ENCODE results near the gene TRPM8. TPM values are rescaled to one million over a fixed set of nuclear protein-coding genes. Genes with fewer than 3 reads are reported as not detected.

The TRPM8 gene
- total RNA-seq, 1 donor: not detected

GRCh38 chr2:233997707-233998106 lies 80.5 kb downstream of the TRPM8 start:
- no peak overlapping the region for H3K4me3 ChIP-seq (ENCODE audit: insufficient read depth, low read length)
- no peaks in the 10 kb centered on the region for H4K20me1 ChIP-seq (ENCODE audit: insufficient read depth, low read length)
- no peaks in the 10 kb centered on the region for H3K9me3 ChIP-seq (ENCODE audit: low read depth, low read length)
- H2AFZ ChIP-seq (ENCODE audit: low read length): no peak overlapping the region
- H3K79me2 ChIP-seq (ENCODE audit: insufficient read depth, low read length): no peaks in the 10 kb centered on the region
- no peak overlapping the region for H3K27ac ChIP-seq (ENCODE audit: low read depth, low read length)
- H3K27me3 ChIP-seq (ENCODE audit: insufficient read depth, low read length): peaks cover 7% of the 10 kb centered on the region
- peaks cover 3% of the 10 kb centered on the region for H3K4me1 ChIP-seq (ENCODE audit: insufficient read depth, low read length)
- no peak for DNase-seq (ENCODE audit: insufficient read length, low spot score, missing footprints)
- H3K4me2 ChIP-seq (ENCODE audit: insufficient read depth, low read length): no peak overlapping the region
- H3K36me3 ChIP-seq (ENCODE audit: insufficient read depth, low read length): no peaks in the 10 kb centered on the region
- TF ChIP-seq, protein P1, sequence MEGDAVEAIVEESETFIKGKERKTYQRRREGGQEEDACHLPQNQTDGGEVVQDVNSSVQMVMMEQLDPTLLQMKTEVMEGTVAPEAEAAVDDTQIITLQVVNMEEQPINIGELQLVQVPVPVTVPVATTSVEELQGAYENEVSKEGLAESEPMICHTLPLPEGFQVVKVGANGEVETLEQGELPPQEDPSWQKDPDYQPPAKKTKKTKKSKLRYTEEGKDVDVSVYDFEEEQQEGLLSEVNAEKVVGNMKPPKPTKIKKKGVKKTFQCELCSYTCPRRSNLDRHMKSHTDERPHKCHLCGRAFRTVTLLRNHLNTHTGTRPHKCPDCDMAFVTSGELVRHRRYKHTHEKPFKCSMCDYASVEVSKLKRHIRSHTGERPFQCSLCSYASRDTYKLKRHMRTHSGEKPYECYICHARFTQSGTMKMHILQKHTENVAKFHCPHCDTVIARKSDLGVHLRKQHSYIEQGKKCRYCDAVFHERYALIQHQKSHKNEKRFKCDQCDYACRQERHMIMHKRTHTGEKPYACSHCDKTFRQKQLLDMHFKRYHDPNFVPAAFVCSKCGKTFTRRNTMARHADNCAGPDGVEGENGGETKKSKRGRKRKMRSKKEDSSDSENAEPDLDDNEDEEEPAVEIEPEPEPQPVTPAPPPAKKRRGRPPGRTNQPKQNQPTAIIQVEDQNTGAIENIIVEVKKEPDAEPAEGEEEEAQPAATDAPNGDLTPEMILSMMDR (IDR thresholded peaks at IDR 0.05; ENCODE audit: extremely low read depth, low read depth, low read length): no peak

- no peaks in the 10 kb centered on the region for H3K79me2 ChIP-seq (ENCODE audit: insufficient read depth, low read length)
- H4K20me1 ChIP-seq (ENCODE audit: insufficient read depth, low read length): no peaks in the 10 kb centered on the region
- H3K4me1 ChIP-seq (ENCODE audit: insufficient read depth, low read length): peaks cover 12% of the 10 kb centered on the region
- TF ChIP-seq, protein P1 (IDR thresholded peaks at IDR 0.05; ENCODE audit: extremely low read depth, low read depth, low read length): no peak
- no peak overlapping the region for H2AFZ ChIP-seq (ENCODE audit: low read length)
- no peaks in the 10 kb centered on the region for H3K9me3 ChIP-seq (ENCODE audit: low read depth, low read length)
- H3K4me2 ChIP-seq (ENCODE audit: insufficient read depth, low read length): no peak overlapping the region
- peaks cover 7% of the 10 kb centered on the region for H3K27me3 ChIP-seq (ENCODE audit: insufficient read depth, low read length)
- no peak overlapping the region for H3K4me3 ChIP-seq (ENCODE audit: insufficient read depth, low read length)
- no peaks in the 10 kb centered on the region for H3K36me3 ChIP-seq (ENCODE audit: insufficient read depth, low read length)
- DNase-seq (ENCODE audit: insufficient read length, low spot score, missing footprints): no peak
- H3K27ac ChIP-seq (ENCODE audit: low read depth, low read length): no peak overlapping the region
Measured at GRCh38 chr2:233999182-233999581, 82.0 kb downstream of the TRPM8 start.

DNA sequence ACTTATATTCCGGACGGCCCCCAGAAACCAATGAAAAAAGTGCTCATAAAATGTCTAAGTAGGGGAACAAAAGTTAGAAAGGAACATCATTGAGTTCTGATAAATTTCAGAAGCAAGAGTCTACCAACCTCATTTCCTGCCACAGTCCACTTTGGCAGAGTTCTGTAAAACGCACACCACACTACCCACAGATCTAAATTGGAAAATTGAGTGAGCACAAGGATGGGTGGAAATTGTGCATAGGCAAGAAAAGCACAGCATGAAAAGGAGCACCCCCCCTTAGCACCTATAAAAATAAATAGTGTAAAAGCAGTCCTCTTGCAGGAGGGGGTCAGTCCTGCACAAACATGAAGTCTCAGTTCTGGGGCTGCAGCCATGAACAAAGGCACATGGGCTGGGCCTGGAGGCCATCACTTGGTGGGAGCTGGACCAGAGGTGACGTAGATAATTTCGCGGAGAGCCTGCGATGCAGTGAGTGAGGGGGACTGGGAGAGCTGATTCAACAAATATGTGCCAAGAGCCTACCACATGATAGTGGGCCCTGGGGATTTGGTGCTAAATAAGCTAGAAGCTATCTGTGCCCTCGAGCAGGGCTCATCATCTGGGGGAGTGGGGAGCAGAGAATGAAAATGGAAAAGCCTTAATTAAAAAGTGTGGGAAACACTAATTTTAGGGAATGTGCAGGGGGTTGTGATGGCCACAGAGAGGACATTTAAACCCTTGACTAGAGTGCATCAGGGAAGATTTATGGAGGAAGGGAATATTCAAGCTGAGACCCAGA lies 84.4 kb downstream of the TRPM8 start:
- TF ChIP-seq, protein P1 (IDR thresholded peaks at IDR 0.05; ENCODE audit: extremely low read depth, low read depth, low read length): no peak
- H3K27ac ChIP-seq (ENCODE audit: low read depth, low read length): no peak overlapping the region
- no peak overlapping the region for H2AFZ ChIP-seq (ENCODE audit: low read length)
- H3K4me2 ChIP-seq (ENCODE audit: insufficient read depth, low read length): no peak overlapping the region
- no peaks in the 10 kb centered on the region for H3K36me3 ChIP-seq (ENCODE audit: insufficient read depth, low read length)
- no peak overlapping the region for H3K4me3 ChIP-seq (ENCODE audit: insufficient read depth, low read length)
- H3K4me1 ChIP-seq (ENCODE audit: insufficient read depth, low read length): peaks cover 17% of the 10 kb centered on the region
- no peaks in the 10 kb centered on the region for H3K79me2 ChIP-seq (ENCODE audit: insufficient read depth, low read length)
- H3K9me3 ChIP-seq (ENCODE audit: low read depth, low read length): no peaks in the 10 kb centered on the region
- DNase-seq (ENCODE audit: insufficient read length, low spot score, missing footprints): no peak
- H4K20me1 ChIP-seq (ENCODE audit: insufficient read depth, low read length): no peaks in the 10 kb centered on the region
- H3K27me3 ChIP-seq (ENCODE audit: insufficient read depth, low read length): peaks cover 11% of the 10 kb centered on the region

- DNase-seq (ENCODE audit: insufficient read length, low spot score, missing footprints): no peak
- no peaks in the 10 kb centered on the region for H3K79me2 ChIP-seq (ENCODE audit: insufficient read depth, low read length)
- no peak overlapping the region for H3K27ac ChIP-seq (ENCODE audit: low read depth, low read length)
- H3K36me3 ChIP-seq (ENCODE audit: insufficient read depth, low read length): no peaks in the 10 kb centered on the region
- H3K27me3 ChIP-seq (ENCODE audit: insufficient read depth, low read length): peaks cover 13% of the 10 kb centered on the region
- no peak overlapping the region for H3K4me2 ChIP-seq (ENCODE audit: insufficient read depth, low read length)
- no peak overlapping the region for H3K4me3 ChIP-seq (ENCODE audit: insufficient read depth, low read length)
- H3K4me1 ChIP-seq (ENCODE audit: insufficient read depth, low read length): peaks cover 17% of the 10 kb centered on the region
- H4K20me1 ChIP-seq (ENCODE audit: insufficient read depth, low read length): no peaks in the 10 kb centered on the region
- H2AFZ ChIP-seq (ENCODE audit: low read length): no peak overlapping the region
- TF ChIP-seq, protein P1 (IDR thresholded peaks at IDR 0.05; ENCODE audit: extremely low read depth, low read depth, low read length): no peak
- no peaks in the 10 kb centered on the region for H3K9me3 ChIP-seq (ENCODE audit: low read depth, low read length)
Measured at GRCh38 chr2:234002281-234002680, 85.1 kb downstream of the TRPM8 start.
